B cell (primary cell): ENCODE measurements around the gene TWF2. TPM values are rescaled to one million over a fixed set of nuclear protein-coding genes. Genes with fewer than 3 reads are reported as not detected.

Experiments used
- ATAC-seq: fragments of 200-7000 bp; cut with Tn5 transposase; one replicate; pipeline ENCODE4 v1.10.0; 2021; ENCODE audit warnings: low read depth, mild to moderate bottlenecking, moderate number of reproducible peaks, moderate library complexity
- CTCF ChIA-PET: fragments of 350-600 bp; sonication (Branson Sonifier 250); formaldehyde crosslinking; loops from one replicate; lab custom pipeline; 2021; ENCODE audit warnings: antibody characterized with exemption, inconsistent platforms; lab: Charles Lee
- POLR2A ChIA-PET: fragments of 350-600 bp; sonication (Branson Sonifier 250); formaldehyde crosslinking; loops from one replicate; lab custom pipeline; 2021; ENCODE audit warnings: antibody characterized with exemption; lab: Charles Lee
- DNase-seq: peaks from one replicate; pipeline ENCODE4 v3.0.0; 2013
- H2AFZ ChIP-seq: 2 replicates; pipeline ENCODE4 v1.6.1; 2012; ENCODE audit warnings: mild to moderate bottlenecking, low read depth, low read length; ENCODE audit not compliant: insufficient read depth, poor library complexity, severe bottlenecking
- H3K27ac ChIP-seq, 2 donors: 1 replicate in 1 of 2; 2 replicates in 1 of 2; pipeline ENCODE4 v1.5.1; 2012 to 2013; ENCODE audit warnings: low read length in 2 of 2, mild to moderate bottlenecking in 2 of 2, moderate library complexity in 1 of 2
- H3K27me3 ChIP-seq, 4 experiments: fragments of 200-600 bp in 1 of 4; sonication (generic) in 1 of 4; replicated peaks in 1 of 4; 1 replicate in 2 of 4; 2 replicates in 2 of 4; pipeline versions ENCODE4 v1.6.1 to v1.7.0; 2013 to 2016; ENCODE audit warnings: low read length in 3 of 4, mild to moderate bottlenecking in 2 of 4, mixed read lengths in 1 of 4, moderate library complexity in 1 of 4; ENCODE audit not compliant: insufficient read depth in 4 of 4, control insufficient read depth in 3 of 4; ENCODE audit errors: control extremely low read depth in 1 of 4
- H3K36me3 ChIP-seq, 2 experiments: replicated peaks in 1 of 2; 1 replicate in 1 of 2; 2 replicates in 1 of 2; pipeline versions ENCODE4 v1.6.1 to v1.7.1; 2013; ENCODE audit warnings: low read length in 1 of 2; ENCODE audit not compliant: insufficient read depth in 2 of 2, control insufficient read depth in 1 of 2; ENCODE audit errors: control extremely low read depth in 1 of 2, extremely low read depth in 1 of 2
- H3K4me1 ChIP-seq, 2 donors: fragments of 200-600 bp in 1 of 2; sonication (generic) in 1 of 2; 1 replicate in 1 of 2; 2 replicates in 1 of 2; pipeline versions ENCODE4 v1.5.1 to v1.6.1; 2013 to 2017; ENCODE audit warnings: low read length in 2 of 2; ENCODE audit not compliant: control insufficient read depth in 2 of 2, insufficient read depth in 2 of 2
- H3K4me2 ChIP-seq: replicated peaks from 2 replicates; pipeline ENCODE3; 2012; ENCODE audit warnings: mild to moderate bottlenecking, low read depth, low read length; ENCODE audit not compliant: poor library complexity, severe bottlenecking
- H3K4me3 ChIP-seq, 5 experiments: fragments of 200-600 bp in 1 of 5; sonication (generic) in 1 of 5; 1 replicate in 3 of 5; 2 replicates in 2 of 5; pipeline versions ENCODE4 v1.5.1 to v1.7.0; 2011 to 2016; ENCODE audit warnings: low read length in 4 of 5, mild to moderate bottlenecking in 4 of 5, low read depth in 2 of 5, control low read depth in 1 of 5, moderate library complexity in 1 of 5; ENCODE audit not compliant: insufficient read depth in 1 of 5; ENCODE audit errors: control extremely low read depth in 1 of 5, extremely low read depth in 1 of 5
- H3K79me2 ChIP-seq: fragments of 200-600 bp; sonication (generic); one replicate; pipeline ENCODE4 v1.6.0; 2016; ENCODE audit warnings: low read length; ENCODE audit not compliant: control insufficient read depth, insufficient read depth
- H3K9ac ChIP-seq: fragments of 200-600 bp; sonication (generic); 2 replicates; pipeline ENCODE4 v1.6.1; 2017; ENCODE audit warnings: mild to moderate bottlenecking, low read length, moderate library complexity
- H3K9me3 ChIP-seq, 3 donors: one replicate each; pipeline versions ENCODE4 v1.6.1 to v1.7.1; 2013; ENCODE audit warnings: low read length in 2 of 3; ENCODE audit not compliant: control insufficient read depth in 2 of 3, insufficient read depth in 1 of 3; ENCODE audit errors: control extremely low read depth in 1 of 3
- H4K20me1 ChIP-seq: 2 replicates; pipeline ENCODE4 v1.6.0; 2012; ENCODE audit warnings: mild to moderate bottlenecking, low read length; ENCODE audit not compliant: insufficient read depth, control insufficient read depth, poor library complexity, severe bottlenecking
- H3K27ac Mint-ChIP-seq: one replicate; pipeline ENCODE4 v1.8.0; 2021; ENCODE audit warnings: mixed read lengths
- H3K27me3 Mint-ChIP-seq: one replicate; pipeline ENCODE4 v1.8.0; 2021; ENCODE audit warnings: mixed read lengths
- H3K4me1 Mint-ChIP-seq: one replicate; pipeline ENCODE4 v1.8.0; 2021; ENCODE audit warnings: mixed read lengths
- H3K4me3 Mint-ChIP-seq: one replicate; pipeline ENCODE4 v1.8.0; 2021; ENCODE audit warnings: mixed read lengths
- H3K9me3 Mint-ChIP-seq: one replicate; pipeline ENCODE4 v1.8.0; 2022; ENCODE audit warnings: mixed read lengths; ENCODE audit not compliant: insufficient read depth
- CTCF ChIP-seq: fragments of 200-600 bp; IDR thresholded peaks from one replicate; pipeline ENCODE4 v1.8.0; 2022; ENCODE audit warnings: antibody characterized with exemption, mild to moderate bottlenecking
- EZH2 ChIP-seq: IDR thresholded peaks from 2 replicates; pipeline ENCODE4 v1.6.1; 2012; ENCODE audit warnings: borderline replicate concordance, low read depth, mild to moderate bottlenecking, moderate library complexity, low read length; ENCODE audit not compliant: insufficient read depth, poor library complexity, severe bottlenecking
- WGBS: methylation state at CpG from one replicate; pipeline ENCODE4 v1.1.5; 2013; ENCODE audit warnings: missing lambda C conversion rate; ENCODE audit not compliant: insufficient coverage; 5-methylcytosine and 5-hydroxymethylcytosine counted together
- intact Hi-C: fragments of 100-400 bp; cut with micrococcal nuclease; formaldehyde crosslinking; loops from one replicate; pipeline ENCODE4 v1.10.0; 2022
- polyA plus RNA-seq: library from polyadenylated mRNA; depleted of rRNA; stranded (reverse); fragments of >200 nt; gene quantifications from 2 replicates; pipeline ENCODE4 v1.2.3, GENCODE V29; 2012
- total RNA-seq, 2 donors: library from RNA; stranded (reverse); fragments of 120-200 nt in 1 of 2; gene quantifications; 1 replicate in 1 of 2; 2 replicates in 1 of 2; pipeline versions ENCODE4 v1.2.3 to v1.2.4, GENCODE V29; 2013 to 2022

The TWF2 gene
- total and polyA plus RNA-seq, 2 donors (not counting 1 experiment from before 2014, with no cell fraction given): 60.3 to 88.2 TPM

- intact Hi-C loops: no loop called here
- H3K36me3 ChIP-seq: peaks cover 1 to 73% of the 10 kb centered on the region in 2 experiments
- H3K4me3 ChIP-seq: no peak overlapping the region
- ChIA-PET CTCF (interaction anchor here (0.7 to 5.3 kb wide), 2 partner anchors 7 to 125 kb away, joined by 3 to 36 read pairs; no protein-coding TSS in a partner anchor), POLR2A (no interaction called here)
- peaks cover 22 to 26% of the 10 kb centered on the region in 2 donors for H3K4me1 ChIP-seq
- Mint-ChIP-seq H3K9me3 (no peaks in the 10 kb centered on the region), H3K4me3 (no peak overlapping the region), H3K4me1 (peaks cover 25% of the 10 kb centered on the region), H3K27me3 (no peaks in the 10 kb centered on the region), H3K27ac (no peak overlapping the region)
- TF ChIP-seq CTCF (no peak), EZH2 (no peak)
- no peaks in the 10 kb centered on the region for H3K9me3 ChIP-seq
- no peak overlapping the region for H2AFZ ChIP-seq
- no peak for ATAC-seq
- no peak overlapping the region for H3K27ac ChIP-seq
- no peak for DNase-seq
- H3K79me2 ChIP-seq: peaks cover 9% of the 10 kb centered on the region
- no peaks in the 10 kb centered on the region for H3K27me3 ChIP-seq
- no peak overlapping the region for H3K9ac ChIP-seq
- H3K4me2 ChIP-seq: no peak overlapping the region
- H4K20me1 ChIP-seq: peaks cover 1% of the 10 kb centered on the region
These were observed 25.1 kb downstream of the TWF2 start for GRCh38 chr3:52213901-52214300.

- H3K9me3 ChIP-seq: no peaks in the 10 kb centered on the region
- Mint-ChIP-seq H3K9me3 (no peaks in the 10 kb centered on the region), H3K27ac (no peak overlapping the region), H3K4me1 (peaks cover 16% of the 10 kb centered on the region), H3K4me3 (no peak overlapping the region), H3K27me3 (no peaks in the 10 kb centered on the region)
- peaks cover 15 to 17% of the 10 kb centered on the region in 2 donors for H3K4me1 ChIP-seq
- H3K4me3 ChIP-seq: no peak overlapping the region
- DNase-seq (no peak), ATAC-seq (no peak)
- H2AFZ ChIP-seq: no peak overlapping the region
- H3K9ac ChIP-seq: no peak overlapping the region
- no peaks in the 10 kb centered on the region for H4K20me1 ChIP-seq
- POLR2A ChIA-PET: interaction anchor here (0.5 kb wide), 1 partner anchor 40 kb away, joined by 3 read pairs; no protein-coding TSS in a partner anchor
- intact Hi-C loops: no loop called here
- no peak overlapping the region for H3K27ac ChIP-seq
- WGBS: 100% methylated on average over 6 of the region's 8 CpGs
- H3K27me3 ChIP-seq: no peaks in the 10 kb centered on the region
- no peak for TF ChIP-seq EZH2
- no peak for TF ChIP-seq CTCF
- H3K79me2 ChIP-seq: peaks cover 5% of the 10 kb centered on the region
- CTCF ChIA-PET: interaction anchor here (5.3 kb wide), 1 partner anchor 8 kb away, joined by 36 read pairs; no protein-coding TSS in a partner anchor
- no peak overlapping the region for H3K4me2 ChIP-seq
- peaks cover under 1 to 78% of the 10 kb centered on the region in 2 experiments for H3K36me3 ChIP-seq
These were observed 26.0 kb downstream of the TWF2 start for GRCh38 chr3:52213005-52213404.
